Common myeloid progenitor, CD34-positive (primary cell): Measurements from ENCODE around the gene NENF.
"Not testable (repeated sequence)": the region's sequence is repeated elsewhere in the genome, so short reads cannot be mapped to it uniquely, and the experiment has no call there.

Experiments
- CTCF ChIA-PET: fragments of 350-600 bp; sonication (Branson Sonifier 250); formaldehyde crosslinking; loops from one replicate; lab custom pipeline; 2021; ENCODE audit warnings: antibody characterized with exemption; lab: Charles Lee
- POLR2A ChIA-PET: fragments of 350-600 bp; sonication (Branson Sonifier 250); formaldehyde crosslinking; loops from one replicate; lab custom pipeline; 2021; ENCODE audit warnings: antibody characterized with exemption; lab: Charles Lee
- DNase-seq, 3 donors: peaks; one replicate each; pipeline versions ENCODE4 v3.0.0 to v3.0.0-alpha.2; 2013
- H3K27ac ChIP-seq, 2 experiments: 1 replicate in 1 of 2; 2 replicates in 1 of 2; pipeline ENCODE4 v1.7.0; 2013; ENCODE audit warnings: inconsistent platforms in 2 of 2, low read length in 2 of 2, mild to moderate bottlenecking in 2 of 2, low read depth in 1 of 2, moderate library complexity in 1 of 2; ENCODE audit not compliant: severe bottlenecking in 2 of 2, insufficient read depth in 1 of 2, poor library complexity in 1 of 2
- H3K27me3 ChIP-seq, 5 experiments: replicated peaks in 2 of 5; 1 replicate in 3 of 5; 2 replicates in 2 of 5; pipeline versions ENCODE4 v1.6.1 to v1.7.0; 2013; ENCODE audit warnings: low read length in 4 of 5, mild to moderate bottlenecking in 2 of 5, moderate library complexity in 2 of 5, inconsistent platforms in 1 of 5; ENCODE audit not compliant: insufficient read depth in 5 of 5, control insufficient read depth in 4 of 5
- H3K36me3 ChIP-seq, 4 experiments: 1 replicate in 2 of 4; 2 replicates in 2 of 4; pipeline versions ENCODE4 v1.6.1 to v1.7.0; 2013; ENCODE audit warnings: low read length in 3 of 4, control low read depth in 1 of 4, mild to moderate bottlenecking in 1 of 4; ENCODE audit not compliant: control insufficient read depth in 4 of 4, insufficient read depth in 4 of 4
- H3K4me1 ChIP-seq, 4 experiments: 1 replicate in 3 of 4; 2 replicates in 1 of 4; pipeline versions ENCODE4 v1.6.1 to v1.7.1; 2013; ENCODE audit warnings: low read length in 3 of 4, mild to moderate bottlenecking in 3 of 4, control low read depth in 1 of 4, inconsistent platforms in 1 of 4, moderate library complexity in 1 of 4; ENCODE audit not compliant: control insufficient read depth in 4 of 4, insufficient read depth in 4 of 4; ENCODE audit errors: control extremely low read depth in 1 of 4
- H3K4me3 ChIP-seq, 7 experiments: 1 replicate in 4 of 7; 2 replicates in 3 of 7; pipeline versions ENCODE4 v1.5.1 to v1.7.0; 2013; ENCODE audit warnings: mild to moderate bottlenecking in 7 of 7, low read length in 6 of 7, moderate library complexity in 6 of 7, inconsistent platforms in 2 of 7, low read depth in 2 of 7, control low read depth in 1 of 7; ENCODE audit not compliant: insufficient read depth in 4 of 7, control insufficient read depth in 1 of 7; ENCODE audit errors: extremely low read depth in 1 of 7
- H3K9me3 ChIP-seq, 5 experiments: 1 replicate in 4 of 5; 2 replicates in 1 of 5; pipeline versions ENCODE4 v1.6.1 to v1.7.1; 2013; ENCODE audit warnings: low read length in 4 of 5, mild to moderate bottlenecking in 2 of 5, inconsistent platforms in 1 of 5, low read depth in 1 of 5, moderate library complexity in 1 of 5; ENCODE audit not compliant: control insufficient read depth in 4 of 5, insufficient read depth in 2 of 5; ENCODE audit errors: control extremely low read depth in 1 of 5
- WGBS: methylation state at CpG from one replicate; pipeline ENCODE4 v1.1.5; 2013; ENCODE audit not compliant: insufficient coverage; 5-methylcytosine and 5-hydroxymethylcytosine counted together

Gene NENF

DNA sequence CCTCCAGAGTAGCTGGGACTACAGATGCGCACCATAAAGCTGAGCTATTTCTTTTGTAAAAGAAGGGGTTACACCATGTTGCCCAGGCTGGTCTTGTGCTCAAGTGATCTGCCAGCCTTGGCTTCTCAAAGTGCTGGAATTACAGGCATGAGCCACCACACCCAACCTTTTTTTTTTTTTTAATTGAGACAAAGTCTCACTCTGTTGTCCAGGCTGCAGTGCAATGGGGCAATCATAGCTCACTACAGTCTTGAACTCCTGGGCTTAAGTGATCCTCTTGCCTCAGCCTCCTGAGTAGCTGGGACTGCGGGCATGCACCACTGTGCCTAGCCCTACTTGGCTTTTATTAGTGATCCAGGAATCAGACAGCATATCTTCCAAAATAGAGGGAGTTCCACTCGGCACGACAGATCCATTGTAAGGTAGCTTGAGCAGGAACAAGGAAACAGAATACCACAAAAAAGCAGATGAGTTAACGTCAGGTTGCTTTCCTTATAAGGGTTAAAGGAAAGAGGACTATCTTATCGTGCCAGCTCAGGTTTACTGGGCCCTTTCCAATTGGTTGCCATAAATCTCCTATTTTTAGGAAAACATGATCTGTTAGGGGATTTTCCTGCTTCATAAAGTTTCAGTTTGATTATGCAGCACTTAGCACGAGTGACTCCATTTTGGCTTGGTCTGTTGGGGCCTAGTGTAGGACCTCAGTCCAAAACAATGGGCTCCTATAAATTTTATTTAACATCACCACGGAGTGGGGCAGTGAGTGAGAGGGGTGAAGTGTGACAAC lies 45.2 kb downstream of the NENF start:
- H3K4me3 ChIP-seq = no peak overlapping the region
- H3K4me1 ChIP-seq = peaks cover 0 to 7% (median 0%) of the 10 kb centered on the region in 4 experiments
- DNase-seq = no peak
- POLR2A ChIA-PET = interaction anchor here (0.6 to 1.2 kb wide), 4 partner anchors 13 to 1192 kb away, joined by 3 to 5 read pairs (median 4); partner anchors contain the start of gene ATF3
- no peaks in the 10 kb centered on the region for H3K36me3 ChIP-seq
- CTCF ChIA-PET = interaction anchor here (0.7 to 4.6 kb wide), 39 partner anchors 7 to 517 kb away, joined by 3 to 25 read pairs (median 5); partner anchors contain the start of gene ATF3
- no peaks in the 10 kb centered on the region for H3K9me3 ChIP-seq
- 69% methylated on average over 6 of the region's 8 CpGs for WGBS
- no peak overlapping the region for H3K27ac ChIP-seq
- H3K27me3 ChIP-seq = no peaks in the 10 kb centered on the region

DNA sequence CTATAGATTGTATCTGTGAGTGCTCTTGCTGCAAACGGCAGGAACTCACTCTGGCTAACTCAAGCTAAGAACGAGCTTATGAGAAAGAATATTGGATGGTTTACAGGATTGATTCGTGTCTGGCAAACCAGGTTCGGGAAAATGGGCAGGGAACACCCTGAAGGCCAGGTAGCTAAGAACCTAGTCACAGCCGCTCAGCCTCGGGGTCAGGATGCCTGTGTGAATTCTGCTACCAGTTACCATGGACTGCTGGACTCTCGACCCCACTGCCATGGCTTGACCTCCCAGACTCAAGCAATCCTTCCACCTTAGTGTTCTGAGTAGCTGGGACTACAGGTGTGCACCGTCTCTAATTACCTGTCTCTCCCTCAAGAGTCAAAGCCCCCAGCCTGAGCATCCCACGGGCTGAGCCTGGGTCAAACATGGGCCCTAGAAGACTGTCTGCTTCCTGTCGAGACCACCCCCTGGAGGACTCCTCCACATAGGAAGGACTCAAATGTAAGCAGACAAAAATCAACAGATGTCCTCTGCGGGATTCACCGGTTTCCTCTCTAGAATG lies 45.8 kb downstream of the NENF start:
- Histone ChIP-seq H3K27me3 (no peaks in the 10 kb centered on the region), H3K36me3 (no peaks in the 10 kb centered on the region), H3K4me1 (peaks cover 0 to 7% (median 0%) of the 10 kb centered on the region in 4 experiments), H3K27ac (no peak overlapping the region), H3K4me3 (no peak overlapping the region), H3K9me3 (no peaks in the 10 kb centered on the region)
- WGBS = 95% methylated on average over 9 of the region's 12 CpGs
- no peak for DNase-seq
- CTCF ChIA-PET = interaction anchor here (0.9 to 4.6 kb wide), 22 partner anchors 10 to 516 kb away, joined by 3 to 25 read pairs (median 6); partner anchors contain the start of gene ATF3
- POLR2A ChIA-PET = interaction anchor here (0.6 to 0.7 kb wide), 2 partner anchors 32 to 1192 kb away, joined by 3 to 4 read pairs; no protein-coding TSS in a partner anchor

DNA sequence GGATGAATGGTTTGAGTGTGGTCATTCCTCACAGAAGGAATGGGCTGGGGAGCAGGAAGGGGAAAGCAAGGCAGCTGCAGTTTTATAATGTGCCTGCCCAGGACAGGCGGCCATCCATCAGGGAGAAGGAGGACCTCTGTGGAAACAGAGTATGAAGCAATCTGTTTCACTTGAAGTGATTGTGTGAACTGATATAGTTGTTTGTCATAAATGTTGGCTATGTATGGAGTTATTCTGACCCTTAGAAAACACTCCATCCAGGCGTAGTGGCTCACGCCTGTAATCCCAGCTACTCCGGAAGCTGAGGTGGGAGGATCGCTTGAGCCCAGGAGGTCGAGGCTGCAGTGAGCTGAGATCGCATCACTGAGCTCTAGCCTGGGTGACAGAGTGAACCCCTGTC lies 46.5 kb downstream of the NENF start:
- WGBS = no CpG with 5 or more reads among the region's 7 CpGs
- H3K4me3 ChIP-seq = no peak overlapping the region
- H3K36me3 ChIP-seq = no peaks in the 10 kb centered on the region
- H3K4me1 ChIP-seq = peaks cover 0 to 7% (median 0%) of the 10 kb centered on the region in 4 experiments
- H3K27me3 ChIP-seq = no peaks in the 10 kb centered on the region
- H3K27ac ChIP-seq = no peak overlapping the region
- DNase-seq = no peak
- POLR2A ChIA-PET = no interaction called here
- H3K9me3 ChIP-seq = no peaks in the 10 kb centered on the region
- CTCF ChIA-PET = interaction anchor here (0.8 to 4.6 kb wide), 13 partner anchors 11 to 516 kb away, joined by 3 to 25 read pairs (median 4); no protein-coding TSS in a partner anchor

DNA sequence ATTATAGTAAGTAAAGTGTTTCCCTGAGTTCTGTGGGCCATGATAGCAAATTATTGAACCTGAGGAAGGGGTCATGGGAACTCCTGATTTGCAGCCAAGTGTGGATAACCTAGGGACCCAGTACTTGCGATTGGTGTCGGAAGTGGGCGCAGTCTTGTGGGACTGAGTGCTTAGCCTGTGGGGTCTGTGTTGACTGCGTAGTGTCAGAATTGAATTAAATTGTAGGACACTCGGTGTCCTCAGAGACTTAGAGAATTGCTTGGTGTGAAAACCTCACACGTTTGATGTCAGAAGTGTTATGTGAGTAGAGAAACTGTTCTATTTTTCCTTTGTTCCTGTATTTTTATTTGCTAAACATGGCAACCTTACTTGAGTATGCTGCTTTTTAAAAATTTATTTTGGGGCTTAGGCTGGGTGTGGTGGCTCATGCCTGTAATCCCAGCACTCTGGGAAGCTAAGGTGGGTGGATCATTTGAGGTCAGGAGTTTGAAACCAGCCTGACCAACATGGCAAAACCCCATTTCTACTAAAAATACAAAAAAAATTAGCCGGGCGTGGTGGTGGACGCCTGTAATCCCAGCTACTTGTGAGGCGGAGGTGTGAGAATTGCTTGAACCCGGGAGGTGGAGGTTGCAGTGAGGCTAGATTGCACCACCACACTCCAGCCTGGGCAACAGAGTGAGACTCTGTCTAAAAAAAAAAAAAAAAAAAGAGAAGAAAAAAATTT lies 48.2 kb downstream of the NENF start:
- H3K27ac ChIP-seq, DNase-seq, H3K27me3 ChIP-seq, H3K4me3 ChIP-seq, H3K9me3 ChIP-seq, POLR2A ChIA-PET, H3K36me3 ChIP-seq, H3K4me1 ChIP-seq: not testable (repeated sequence)
- WGBS = 98% methylated on average over 8 of the region's 11 CpGs
- CTCF ChIA-PET = interaction anchor here (0.6 to 4.6 kb wide), 9 partner anchors 18 to 301 kb away, joined by 3 to 17 read pairs (median 4); partner anchors contain the start of gene ATF3

DNA sequence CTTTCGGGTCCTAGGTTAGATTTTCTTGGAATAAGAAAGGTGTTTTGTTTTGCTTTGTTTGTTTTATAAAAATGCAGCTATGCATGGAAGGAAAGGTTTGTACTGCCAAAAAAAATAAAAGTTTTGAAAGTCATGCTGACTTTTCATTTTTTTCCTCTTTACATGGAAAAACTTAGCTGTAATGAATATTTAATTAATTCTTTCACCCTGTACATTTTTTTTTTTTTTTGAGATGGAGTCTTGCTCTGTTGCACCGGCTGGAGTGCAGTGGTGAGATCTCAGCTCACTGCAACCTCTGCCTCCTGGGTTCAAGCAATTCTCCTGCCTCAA lies 48.7 kb downstream of the NENF start:
- ChIA-PET POLR2A (no interaction called here), CTCF (interaction anchor here (0.6 to 1.7 kb wide), 3 partner anchors 18 to 45 kb away, joined by 3 to 4 read pairs (median 3); no protein-coding TSS in a partner anchor)
- H3K4me1 ChIP-seq = peaks cover 0 to 14% (median 1%) of the 10 kb centered on the region in 4 experiments
- no peak for DNase-seq
- no peaks in the 10 kb centered on the region for H3K27me3 ChIP-seq
- H3K27ac ChIP-seq = no peak overlapping the region
- no CpG with 5 or more reads among the region's 2 CpGs for WGBS
- H3K4me3 ChIP-seq = no peak overlapping the region
- H3K9me3 ChIP-seq = no peaks in the 10 kb centered on the region
- no peaks in the 10 kb centered on the region for H3K36me3 ChIP-seq

DNA sequence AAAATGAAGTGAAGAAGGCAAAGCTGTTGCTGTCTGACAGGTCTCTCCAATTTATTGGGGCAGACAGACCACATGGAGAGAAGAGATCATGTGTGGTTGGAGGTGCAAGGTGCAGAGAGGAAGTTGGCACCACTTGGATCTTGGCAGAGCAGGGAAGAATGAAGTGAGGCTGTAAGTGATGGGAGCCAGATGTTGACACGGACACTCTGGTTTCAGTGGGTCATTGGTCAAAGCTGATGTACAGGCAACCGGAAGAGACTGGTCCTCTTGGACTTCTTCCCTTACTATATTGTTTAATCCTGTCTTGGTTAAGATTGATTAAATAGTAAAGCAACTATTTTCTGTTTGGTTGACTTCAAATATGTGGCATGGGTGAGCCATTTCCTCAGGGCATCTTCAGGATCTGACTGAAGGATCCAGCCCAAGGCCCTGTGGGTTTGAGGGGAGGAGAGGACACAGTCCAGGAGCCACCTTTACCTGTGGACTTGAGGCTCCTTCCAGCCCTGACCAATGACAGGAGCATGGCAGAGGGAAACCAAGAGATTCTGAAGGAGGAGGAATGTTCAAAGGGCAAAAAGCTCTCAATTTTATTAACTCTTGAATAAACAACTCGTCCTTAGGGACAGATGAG lies 49.4 kb downstream of the NENF start:
- H3K9me3 ChIP-seq = no peaks in the 10 kb centered on the region
- no peaks in the 10 kb centered on the region for H3K27me3 ChIP-seq
- 100% methylated on average over 1 of the region's 3 CpGs for WGBS
- ChIA-PET POLR2A (no interaction called here), CTCF (interaction anchor here (0.9 kb wide), 1 partner anchor 19 kb away, joined by 3 read pairs; no protein-coding TSS in a partner anchor)
- H3K4me1 ChIP-seq = peaks cover 0 to 16% (median 1%) of the 10 kb centered on the region in 4 experiments
- H3K4me3 ChIP-seq = no peak overlapping the region
- no peak for DNase-seq
- H3K36me3 ChIP-seq = no peaks in the 10 kb centered on the region
- H3K27ac ChIP-seq = no peak overlapping the region
